PC-3 (cell line): ENCODE data around the gene MYMK. TPM values are rescaled to one million over a fixed set of nuclear protein-coding genes. Genes with fewer than 3 reads are reported as not detected.

Source experiments
- ATAC-seq: fragments of 200-7000 bp; cut with Tn5 transposase; 2 replicates; pipeline ENCODE4 v1.9.1; 2020; ENCODE audit warnings: mild to moderate bottlenecking, moderate library complexity
- BruUV-seq: library from RNA; stranded (reverse); fragments of 400-500 nt; replicated peaks from 2 replicates; lab custom pipeline; 2021; lab: Mats Ljungman, UMichigan
- CTCF ChIA-PET: fragments of 300-600 bp; sonication (Branson Sonifier 250); formaldehyde crosslinking; loops from one replicate; lab custom pipeline; 2022; ENCODE audit warnings: antibody characterized with exemption; lab: Charles Lee
- POLR2A ChIA-PET: fragments of 300-600 bp; sonication (Branson Sonifier 250); formaldehyde crosslinking; loops from one replicate; lab custom pipeline; 2022; ENCODE audit warnings: antibody characterized with exemption; ENCODE audit not compliant: unreplicated experiment; lab: Charles Lee
- DNase-seq: peaks from one replicate; pipeline ENCODE4 v3.0.0-alpha.2; 2015
- H2AFZ ChIP-seq: fragments of 300-600 bp; sonication (generic); 2 replicates; pipeline ENCODE4 v1.6.0; 2016; ENCODE audit warnings: antibody characterized with exemption, low read length
- H3F3A ChIP-seq: fragments of 300-600 bp; sonication (generic); one replicate; pipeline ENCODE4 v1.6.0; 2017; ENCODE audit warnings: antibody characterized with exemption, low read length, control low read depth, mild to moderate bottlenecking; ENCODE audit not compliant: unreplicated experiment
- H3K27ac ChIP-seq: fragments of 300-600 bp; sonication (generic); 2 replicates; pipeline ENCODE4 v1.5.1; 2016; ENCODE audit warnings: mild to moderate bottlenecking, low read length
- H3K27me3 ChIP-seq: fragments of 300-600 bp; sonication (generic); 2 replicates; pipeline ENCODE4 v1.6.1; 2016; ENCODE audit warnings: low read length, mixed read lengths
- H3K36me3 ChIP-seq: fragments of 300-600 bp; sonication (generic); 2 replicates; pipeline ENCODE4 v1.6.1; 2016; ENCODE audit warnings: low read depth, mixed run types, low read length, mixed read lengths
- H3K4me1 ChIP-seq: fragments of 300-600 bp; sonication (generic); 2 replicates; pipeline ENCODE4 v1.5.1; 2016; ENCODE audit warnings: low read length; ENCODE audit not compliant: insufficient read depth
- H3K4me2 ChIP-seq: fragments of 300-600 bp; sonication (generic); 2 replicates; pipeline ENCODE4 v1.6.0; 2016; ENCODE audit warnings: low read length
- H3K4me3 ChIP-seq: fragments of 300-600 bp; sonication (generic); 2 replicates; pipeline ENCODE4 v1.5.1; 2016; ENCODE audit warnings: mild to moderate bottlenecking, low read length, mixed read lengths
- H3K79me2 ChIP-seq: fragments of 300-600 bp; sonication (generic); 2 replicates; pipeline ENCODE4 v1.6.1; 2017; ENCODE audit warnings: low read length, mixed read lengths
- H3K9ac ChIP-seq: fragments of 300-600 bp; sonication (generic); 2 replicates; pipeline ENCODE4 v1.6.0; 2016; ENCODE audit warnings: mild to moderate bottlenecking, low read length
- H3K9me2 ChIP-seq: fragments of 300-600 bp; sonication (generic); replicated peaks from 2 replicates; pipeline ENCODE4 v1.6.1; 2016; ENCODE audit warnings: mixed run types, low read length, mixed read lengths
- H3K9me3 ChIP-seq: fragments of 300-600 bp; sonication (generic); 2 replicates; pipeline ENCODE4 v1.6.1; 2016; ENCODE audit warnings: low read length, mixed read lengths
- H4K20me1 ChIP-seq: fragments of 300-600 bp; sonication (generic); 2 replicates; pipeline ENCODE4 v1.6.1; 2016; ENCODE audit warnings: low read length, mixed read lengths
- EZH2 ChIP-seq: fragments of 300-600 bp; sonication (generic); IDR thresholded peaks from one replicate; pipeline ENCODE4 v1.6.1; 2017; ENCODE audit warnings: antibody characterized with exemption, mild to moderate bottlenecking, low read length; ENCODE audit not compliant: unreplicated experiment
- EZH2phosphoT487 ChIP-seq: fragments of 300-600 bp; sonication (generic); IDR thresholded peaks from 2 replicates; pipeline ENCODE4 v1.6.1; 2018; ENCODE audit warnings: mild to moderate bottlenecking, antibody characterized with exemption, low read length, borderline replicate concordance
- intact Hi-C: fragments of 100-400 bp; cut with micrococcal nuclease; formaldehyde crosslinking; loops from 2 replicates; pipeline ENCODE4 v1.9.0; 2023
- total RNA-seq: library from RNA; depleted of rRNA; stranded (reverse); fragments of >200 nt; gene quantifications from 2 replicates; pipeline ENCODE4 v1.2.3, GENCODE V29; 2014
- TF ChIP-seq, protein P1 (sequence below): fragments of 300-600 bp; sonication (generic); conservative IDR thresholded peaks from 2 replicates; pipeline ENCODE4 v1.5.1; 2017; ENCODE audit warnings: antibody characterized with exemption, low read depth, mild to moderate bottlenecking, low read length

MYMK gene
- total RNA-seq, 1 experiment from 2014 or later = not detected

DNA sequence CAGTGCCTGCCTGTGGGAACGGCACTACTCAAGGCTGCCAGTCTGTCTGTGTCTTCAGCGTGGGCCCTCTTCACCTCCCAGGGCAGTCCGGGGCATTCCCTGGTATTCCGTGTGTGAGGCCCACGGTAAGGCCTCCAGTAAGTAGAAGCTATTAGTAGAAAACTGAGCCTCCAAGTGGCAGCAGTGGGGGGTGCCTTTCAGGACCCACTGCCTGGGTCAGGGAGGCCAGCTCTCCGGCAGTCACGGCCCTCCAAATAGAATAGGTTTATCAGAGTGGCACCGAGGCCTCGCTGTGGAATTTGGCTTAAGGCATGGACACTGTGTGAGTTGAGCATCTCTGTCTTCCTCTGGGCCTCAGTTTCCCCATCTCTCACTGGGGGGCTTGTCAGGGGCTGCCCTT lies 32.8 kb upstream of the MYMK start:
- intact Hi-C loops = no loop called here
- no TSS peak for BruUV-seq
- no peaks in the 10 kb centered on the region for H4K20me1 ChIP-seq
- H3K9ac ChIP-seq = no peak overlapping the region
- TF ChIP-seq EZH2 (no peak), EZH2phosphoT487 (no peak)
- TF ChIP-seq, protein P1, sequence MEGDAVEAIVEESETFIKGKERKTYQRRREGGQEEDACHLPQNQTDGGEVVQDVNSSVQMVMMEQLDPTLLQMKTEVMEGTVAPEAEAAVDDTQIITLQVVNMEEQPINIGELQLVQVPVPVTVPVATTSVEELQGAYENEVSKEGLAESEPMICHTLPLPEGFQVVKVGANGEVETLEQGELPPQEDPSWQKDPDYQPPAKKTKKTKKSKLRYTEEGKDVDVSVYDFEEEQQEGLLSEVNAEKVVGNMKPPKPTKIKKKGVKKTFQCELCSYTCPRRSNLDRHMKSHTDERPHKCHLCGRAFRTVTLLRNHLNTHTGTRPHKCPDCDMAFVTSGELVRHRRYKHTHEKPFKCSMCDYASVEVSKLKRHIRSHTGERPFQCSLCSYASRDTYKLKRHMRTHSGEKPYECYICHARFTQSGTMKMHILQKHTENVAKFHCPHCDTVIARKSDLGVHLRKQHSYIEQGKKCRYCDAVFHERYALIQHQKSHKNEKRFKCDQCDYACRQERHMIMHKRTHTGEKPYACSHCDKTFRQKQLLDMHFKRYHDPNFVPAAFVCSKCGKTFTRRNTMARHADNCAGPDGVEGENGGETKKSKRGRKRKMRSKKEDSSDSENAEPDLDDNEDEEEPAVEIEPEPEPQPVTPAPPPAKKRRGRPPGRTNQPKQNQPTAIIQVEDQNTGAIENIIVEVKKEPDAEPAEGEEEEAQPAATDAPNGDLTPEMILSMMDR = no peak
- no peaks in the 10 kb centered on the region for H3K9me3 ChIP-seq
- ATAC-seq = no peak
- CTCF ChIA-PET = no interaction called here
- no peak for DNase-seq
- H3F3A ChIP-seq = no peaks in the 10 kb centered on the region
- H3K4me3 ChIP-seq = no peak overlapping the region
- H3K79me2 ChIP-seq = no peaks in the 10 kb centered on the region
- no peak overlapping the region for H3K27ac ChIP-seq
- H3K27me3 ChIP-seq = no peaks in the 10 kb centered on the region
- H3K9me2 ChIP-seq = no peaks in the 10 kb centered on the region
- no peak overlapping the region for H2AFZ ChIP-seq
- H3K4me2 ChIP-seq = no peak overlapping the region
- POLR2A ChIA-PET = interaction anchor here (0.6 kb wide), 1 partner anchor 438 kb away, joined by 3 read pairs; no protein-coding TSS in a partner anchor
- peaks cover 5% of the 10 kb centered on the region for H3K4me1 ChIP-seq
- H3K36me3 ChIP-seq = no peaks in the 10 kb centered on the region

DNA sequence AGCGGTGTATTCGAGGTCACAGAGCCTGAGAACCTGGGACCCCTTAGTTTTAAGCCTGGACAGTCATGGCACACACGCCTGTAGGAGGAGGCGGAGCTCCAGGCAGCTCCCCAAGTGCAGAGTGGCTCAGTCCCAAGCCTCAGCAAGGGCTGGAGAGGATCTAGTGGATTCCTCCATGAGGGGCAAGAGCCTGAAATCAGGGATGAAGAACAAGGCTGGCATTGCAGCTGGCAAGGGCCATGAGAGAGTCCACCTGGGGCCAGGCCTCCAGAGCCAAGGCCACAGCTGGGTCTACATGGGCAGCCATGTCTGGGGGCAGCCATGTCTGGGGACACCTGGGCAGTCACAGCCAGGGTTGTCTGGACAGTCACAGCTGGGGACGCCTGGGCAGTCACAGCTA lies 31.6 kb upstream of the MYMK start:
- Histone ChIP-seq H4K20me1 (no peaks in the 10 kb centered on the region), H3K9me2 (no peaks in the 10 kb centered on the region), H3K4me1 (peaks cover 5% of the 10 kb centered on the region), H3K4me3 (no peak overlapping the region), H3K9me3 (no peaks in the 10 kb centered on the region), H3F3A (no peaks in the 10 kb centered on the region), H2AFZ (no peak overlapping the region), H3K36me3 (no peaks in the 10 kb centered on the region), H3K79me2 (no peaks in the 10 kb centered on the region), H3K27me3 (no peaks in the 10 kb centered on the region), H3K4me2 (no peak overlapping the region), H3K27ac (no peak overlapping the region), H3K9ac (no peak overlapping the region)
- ATAC-seq = no peak
- BruUV-seq = no TSS peak
- TF ChIP-seq EZH2 = no peak
- intact Hi-C loops = no loop called here
- no peak for DNase-seq
- CTCF ChIA-PET = no interaction called here
- POLR2A ChIA-PET = no interaction called here

DNA sequence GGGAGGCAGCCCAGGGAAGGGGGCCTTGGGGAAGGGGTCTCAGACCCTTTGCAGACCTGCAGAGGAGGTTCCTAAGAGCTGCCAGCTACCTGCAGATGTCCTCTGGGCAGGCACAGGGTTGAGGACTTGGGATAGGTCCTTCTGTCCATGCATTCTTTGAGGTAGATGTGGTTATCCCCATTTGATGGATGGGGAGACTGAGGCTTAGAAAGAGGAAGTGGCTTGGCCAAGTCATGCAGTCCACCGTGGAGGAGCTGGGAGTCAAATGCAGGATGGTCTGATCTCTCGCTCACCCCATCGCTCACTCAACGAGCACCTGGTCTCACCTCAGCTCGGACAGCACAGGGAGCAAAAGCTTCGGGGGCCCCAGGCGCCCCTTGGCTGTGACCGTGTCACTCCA lies 30.0 kb upstream of the MYMK start:
- DNase-seq (no peak), ATAC-seq (no peak)
- POLR2A ChIA-PET = no interaction called here
- H3K9me2 ChIP-seq = no peaks in the 10 kb centered on the region
- H3K9ac ChIP-seq = no peak overlapping the region
- TF ChIP-seq EZH2 (no peak), EZH2phosphoT487 (no peak)
- TF ChIP-seq, protein P1 = no peak
- H3K36me3 ChIP-seq = no peaks in the 10 kb centered on the region
- no peaks in the 10 kb centered on the region for H4K20me1 ChIP-seq
- H3K4me2 ChIP-seq = no peak overlapping the region
- intact Hi-C loops = no loop called here
- no peak overlapping the region for H2AFZ ChIP-seq
- no peaks in the 10 kb centered on the region for H3K79me2 ChIP-seq
- no peaks in the 10 kb centered on the region for H3K27me3 ChIP-seq
- CTCF ChIA-PET = no interaction called here
- peaks cover 5% of the 10 kb centered on the region for H3K4me1 ChIP-seq
- H3F3A ChIP-seq = no peaks in the 10 kb centered on the region
- no peak overlapping the region for H3K4me3 ChIP-seq
- no TSS peak for BruUV-seq
- no peaks in the 10 kb centered on the region for H3K9me3 ChIP-seq
- H3K27ac ChIP-seq = no peak overlapping the region
